BLaER1 treated with 17β-estradiol and CSF1 and Interleukin-3, amounts not matched to agents 10 nM and 100 nM (cell line): Measurements from ENCODE around the gene CACNB2.

Experiments
- H3K27ac ChIP-seq, 11 experiments: shearing (Covaris generic); formaldehyde crosslinking; 2 replicates each; pipeline ENCODE4 v1.8.1; 2022
- H3K27me3 ChIP-seq, 11 experiments: shearing (Covaris generic); formaldehyde crosslinking; 2 replicates each; pipeline ENCODE4 v1.8.1; 2022
- H3K36me3 ChIP-seq, 11 experiments: shearing (Covaris generic); formaldehyde crosslinking; 2 replicates each; pipeline ENCODE4 v1.8.1; 2022
- H3K4me1 ChIP-seq, 10 experiments: shearing (Covaris generic); formaldehyde crosslinking; 2 replicates each; pipeline ENCODE4 v1.8.1; 2022
- H3K4me2 ChIP-seq, 11 experiments: shearing (Covaris generic); formaldehyde crosslinking; 2 replicates each; pipeline ENCODE4 v1.8.1; 2022
- H3K4me3 ChIP-seq, 10 experiments: shearing (Covaris generic); formaldehyde crosslinking; 2 replicates each; pipeline ENCODE4 v1.8.1; 2022
- H3K9ac ChIP-seq, 11 experiments: shearing (Covaris generic); formaldehyde crosslinking; 2 replicates each; pipeline ENCODE4 v1.8.1; 2022
- H3K9me3 ChIP-seq, 11 experiments: shearing (Covaris generic); formaldehyde crosslinking; replicated peaks in 1 of 11; 2 replicates each; pipeline ENCODE4 v1.8.1; 2022
- H4K20me1 ChIP-seq, 11 experiments: shearing (Covaris generic); formaldehyde crosslinking; 2 replicates each; pipeline ENCODE4 v1.8.1; 2022
- Cebpa-rat ChIP-seq, 11 experiments: shearing (Covaris generic); IDR thresholded peaks; 2 replicates each; pipeline ENCODE4 v1.8.1; 2022

The CACNB2 gene

DNA sequence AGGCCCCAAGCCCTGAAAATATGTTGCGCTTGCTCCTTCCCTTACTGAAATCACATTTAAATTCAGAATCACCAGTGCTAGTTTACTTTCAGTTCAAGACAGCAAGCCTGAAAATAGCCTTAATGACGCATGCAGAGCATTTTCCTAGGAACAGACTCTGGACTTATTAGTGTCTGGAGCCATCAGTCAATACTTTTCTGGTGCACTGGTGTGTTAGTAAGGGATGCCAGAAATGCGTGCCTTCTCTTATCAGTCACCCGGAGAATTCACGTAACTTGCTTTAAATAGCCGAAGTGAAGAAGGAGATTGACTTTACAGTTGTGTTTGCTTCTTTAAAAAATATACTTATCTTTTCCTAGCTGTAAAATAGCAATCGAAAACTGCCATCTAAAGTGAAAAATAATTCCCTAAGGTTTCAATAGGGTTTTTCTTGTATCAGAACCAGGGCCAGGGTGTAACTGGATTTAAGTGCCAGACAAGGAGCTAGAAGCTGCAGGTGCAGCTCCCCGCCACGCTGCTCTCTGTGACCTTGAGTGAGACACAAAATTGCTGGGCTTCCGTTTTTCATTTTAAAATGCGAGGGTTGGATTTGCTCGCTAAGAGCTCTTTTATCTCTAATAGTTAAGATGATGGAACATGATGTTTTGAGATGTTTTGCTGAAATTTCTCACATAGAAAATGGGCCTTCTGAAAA lies 333.3 kb downstream of the CACNB2 start:
- Histone ChIP-seq H3K36me3 (no peaks in the 10 kb centered on the region), H3K9ac (no peak overlapping the region), H3K27me3 (no peaks in the 10 kb centered on the region), H3K27ac (no peak overlapping the region), H3K4me2 (no peak overlapping the region), H3K4me3 (no peak overlapping the region), H4K20me1 (no peaks in the 10 kb centered on the region), H3K9me3 (peaks cover 0 to 4% (median 0%) of the 10 kb centered on the region in 11 experiments; a peak in 1 of 22 replicates), H3K4me1 (peaks cover 0 to 13% (median 8%) of the 10 kb centered on the region in 10 experiments; a peak in 8 of 20 replicates)
- no peak for TF ChIP-seq Cebpa-rat (IDR thresholded peaks at IDR 0.05)

- Histone ChIP-seq H3K4me2 (no peak overlapping the region), H3K4me1 (peaks cover 0 to 11% (median 7%) of the 10 kb centered on the region in 10 experiments; a peak in 8 of 20 replicates), H3K9me3 (peaks cover 0 to 4% (median 0%) of the 10 kb centered on the region in 11 experiments; a peak in 1 of 22 replicates), H3K27ac (no peak overlapping the region), H3K4me3 (no peak overlapping the region), H3K36me3 (no peaks in the 10 kb centered on the region), H3K27me3 (no peaks in the 10 kb centered on the region), H3K9ac (no peak overlapping the region), H4K20me1 (no peaks in the 10 kb centered on the region)
- TF ChIP-seq Cebpa-rat (IDR thresholded peaks at IDR 0.05) = no peak
Measured at GRCh38 chr10:18474118-18474455, 333.9 kb downstream of the CACNB2 start.

GRCh38 chr10:18476076-18476647 lies 335.9 kb downstream of the CACNB2 start:
- no peak overlapping the region for H3K4me3 ChIP-seq
- no peak for TF ChIP-seq Cebpa-rat (IDR thresholded peaks at IDR 0.05)
- H3K27ac ChIP-seq = no peak overlapping the region
- H4K20me1 ChIP-seq = no peaks in the 10 kb centered on the region
- H3K27me3 ChIP-seq = no peaks in the 10 kb centered on the region
- H3K9ac ChIP-seq = no peak overlapping the region
- no peak overlapping the region for H3K4me2 ChIP-seq
- no peaks in the 10 kb centered on the region for H3K36me3 ChIP-seq
- peaks cover 0 to 11% (median 7%) of the 10 kb centered on the region in 10 experiments; a peak in 8 of 20 replicates for H3K4me1 ChIP-seq
- peaks cover 0 to 6% (median 0%) of the 10 kb centered on the region in 11 experiments; a peak in 2 of 22 replicates for H3K9me3 ChIP-seq

DNA sequence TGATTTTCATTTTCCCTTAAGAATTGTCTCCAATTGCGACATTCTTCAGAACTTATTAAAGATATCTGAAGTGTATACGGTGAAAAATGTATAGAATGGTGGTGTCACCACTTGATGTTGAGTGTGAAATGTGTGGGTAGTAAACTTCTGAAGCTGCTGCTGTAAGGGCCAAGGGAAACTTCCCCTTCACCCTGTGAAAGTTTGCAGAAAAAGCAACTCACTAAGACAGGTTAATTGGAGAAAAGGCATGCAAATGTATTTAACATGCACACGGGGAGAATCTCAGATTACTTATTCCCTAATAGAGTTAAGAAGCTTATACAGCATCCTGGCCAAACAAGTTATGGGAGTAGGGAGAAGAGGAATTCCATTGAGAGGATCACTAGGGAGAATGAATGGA lies 338.1 kb downstream of the CACNB2 start:
- Histone ChIP-seq H3K4me2 (no peak overlapping the region), H3K27ac (no peak overlapping the region)

DNA sequence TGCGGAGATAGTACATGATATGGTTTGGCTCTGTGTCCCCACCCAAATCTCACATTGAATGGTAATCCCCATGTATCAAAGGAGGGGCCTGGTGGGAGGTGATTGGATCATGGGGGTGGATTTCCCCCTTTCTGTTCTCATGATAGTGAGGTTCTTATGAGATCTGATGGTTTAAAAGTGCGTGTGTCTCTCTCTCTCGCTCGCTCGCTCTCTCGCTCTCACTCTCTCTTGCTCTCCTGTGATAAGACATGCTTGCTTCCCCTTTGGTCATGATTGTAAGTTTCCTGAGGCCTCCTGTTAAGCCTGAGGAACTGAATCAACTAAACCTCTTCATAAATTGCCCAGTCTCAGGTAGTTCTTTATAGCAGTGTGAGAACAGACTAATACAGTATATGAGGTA lies 339.3 kb downstream of the CACNB2 start:
- H3K9ac ChIP-seq = no peak overlapping the region
- no peaks in the 10 kb centered on the region for H3K36me3 ChIP-seq
- H4K20me1 ChIP-seq = no peaks in the 10 kb centered on the region
- peaks cover 0 to 6% (median 0%) of the 10 kb centered on the region in 11 experiments; a peak in 2 of 22 replicates for H3K9me3 ChIP-seq
- no peak for TF ChIP-seq Cebpa-rat (IDR thresholded peaks at IDR 0.05)
- H3K4me2 ChIP-seq = no peak overlapping the region
- H3K27me3 ChIP-seq = no peaks in the 10 kb centered on the region
- H3K27ac ChIP-seq = no peak overlapping the region
- H3K4me1 ChIP-seq = no peaks in the 10 kb centered on the region
- no peak overlapping the region for H3K4me3 ChIP-seq

More for the DNA sequence above, 338.1 kb downstream of the CACNB2 start:
- no peaks in the 10 kb centered on the region for H4K20me1 ChIP-seq
- H3K9me3 ChIP-seq = peaks cover 0 to 6% (median 0%) of the 10 kb centered on the region in 11 experiments; a peak in 2 of 22 replicates
- no peaks in the 10 kb centered on the region for H3K4me1 ChIP-seq
- TF ChIP-seq Cebpa-rat (IDR thresholded peaks at IDR 0.05) = 0 out of 22 replicates have a peak, but pooled peaks of 1 of the 11 experiments have one; percentile 9
- no peak overlapping the region for H3K9ac ChIP-seq
- no peak overlapping the region for H3K4me3 ChIP-seq
- no peaks in the 10 kb centered on the region for H3K36me3 ChIP-seq
- H3K27me3 ChIP-seq = no peaks in the 10 kb centered on the region

GRCh38 chr10:18483516-18484186 lies 343.4 kb downstream of the CACNB2 start:
- Histone ChIP-seq H3K4me2 (no peak overlapping the region), H4K20me1 (no peaks in the 10 kb centered on the region), H3K4me1 (no peaks in the 10 kb centered on the region), H3K27me3 (no peaks in the 10 kb centered on the region), H3K9me3 (peaks cover 0 to 6% (median 0%) of the 10 kb centered on the region in 11 experiments; a peak in 3 of 22 replicates), H3K4me3 (no peak overlapping the region), H3K36me3 (no peaks in the 10 kb centered on the region), H3K9ac (no peak overlapping the region), H3K27ac (no peak overlapping the region)
- no peak for TF ChIP-seq Cebpa-rat (IDR thresholded peaks at IDR 0.05)

GRCh38 chr10:18486438-18486837 lies 346.2 kb downstream of the CACNB2 start:
- Histone ChIP-seq H3K4me3 (no peak overlapping the region), H3K9ac (no peak overlapping the region), H3K4me1 (no peaks in the 10 kb centered on the region), H3K9me3 (peaks cover 0 to 15% (median 0%) of the 10 kb centered on the region in 11 experiments; a peak in 4 of 22 replicates), H3K4me2 (no peak overlapping the region), H3K27ac (no peak overlapping the region), H4K20me1 (no peaks in the 10 kb centered on the region), H3K36me3 (no peaks in the 10 kb centered on the region), H3K27me3 (no peaks in the 10 kb centered on the region)
- TF ChIP-seq Cebpa-rat (IDR thresholded peaks at IDR 0.05) = no peak

GRCh38 chr10:18490755-18491154 lies 350.5 kb downstream of the CACNB2 start:
- Histone ChIP-seq H3K36me3 (no peaks in the 10 kb centered on the region), H3K9me3 (peaks cover 0 to 21% (median 0%) of the 10 kb centered on the region in 11 experiments; a peak in 7 of 22 replicates), H3K9ac (no peak overlapping the region), H4K20me1 (no peaks in the 10 kb centered on the region), H3K4me3 (no peak overlapping the region), H3K4me1 (no peaks in the 10 kb centered on the region), H3K4me2 (no peak overlapping the region), H3K27ac (no peak overlapping the region), H3K27me3 (no peaks in the 10 kb centered on the region)
- TF ChIP-seq Cebpa-rat (IDR thresholded peaks at IDR 0.05) = no peak

- no peaks in the 10 kb centered on the region for H3K36me3 ChIP-seq
- no peak overlapping the region for H3K4me2 ChIP-seq
- H4K20me1 ChIP-seq = no peaks in the 10 kb centered on the region
- H3K4me1 ChIP-seq = no peaks in the 10 kb centered on the region
- H3K9me3 ChIP-seq = no peaks in the 10 kb centered on the region
- H3K27me3 ChIP-seq = no peaks in the 10 kb centered on the region
- H3K27ac ChIP-seq = no peak overlapping the region
- no peak overlapping the region for H3K9ac ChIP-seq
- TF ChIP-seq Cebpa-rat (IDR thresholded peaks at IDR 0.05) = no peak
- H3K4me3 ChIP-seq = no peak overlapping the region
Measured at GRCh38 chr10:18497806-18498369, 357.7 kb downstream of the CACNB2 start.
